T-cell (primary cell): Measurements from ENCODE around the gene SBSN. TPM values are rescaled to one million over a fixed set of nuclear protein-coding genes. Genes with fewer than 3 reads are reported as not detected.

ENCODE experiments used
- ATAC-seq, 4 experiments: fragments of 200-7000 bp in 3 of 4; fragments of 150-1000 bp in 1 of 4; cut with Tn5 transposase; replicated peaks in 1 of 4; 1 replicate in 3 of 4; 2 replicates in 1 of 4; pipeline ENCODE4 v1.10.0; 2021; ENCODE audit warnings: moderate library complexity in 3 of 4, mild to moderate bottlenecking in 2 of 4, moderate number of reproducible peaks in 1 of 4
- CTCF ChIA-PET, 2 donors: fragments of 300-600 bp; sonication (Branson Sonifier 250); formaldehyde crosslinking; loops; one replicate each; lab custom pipeline; 2022; ENCODE audit warnings: antibody characterized with exemption in 2 of 2; lab: Charles Lee
- POLR2A ChIA-PET, 2 donors: fragments of 300-600 bp; sonication (Branson Sonifier 250); formaldehyde crosslinking; loops; one replicate each; lab custom pipeline; 2022; ENCODE audit warnings: antibody characterized with exemption in 2 of 2; lab: Charles Lee
- DNase-seq, 35 experiments: peaks; one replicate each; pipeline versions ENCODE4 v3.0.0 to v3.0.0-alpha.2; 2013 to 2023
- H3K27ac ChIP-seq: one replicate; pipeline ENCODE4 v1.5.1; 2013; ENCODE audit warnings: low read length
- H3K27me3 ChIP-seq, 2 experiments: replicated peaks in 1 of 2; 1 replicate in 1 of 2; 2 replicates in 1 of 2; pipeline versions ENCODE4 v1.6.1 to v1.7.0; 2013; ENCODE audit warnings: low read length in 1 of 2, mixed read lengths in 1 of 2; ENCODE audit not compliant: control insufficient read depth in 2 of 2, insufficient read depth in 2 of 2; ENCODE audit errors: extremely low read depth in 1 of 2
- H3K36me3 ChIP-seq, 2 donors: 1 replicate in 1 of 2; 2 replicates in 1 of 2; pipeline versions ENCODE4 v1.6.1 to v1.7.0; 2013; ENCODE audit warnings: low read length in 1 of 2; ENCODE audit not compliant: control insufficient read depth in 2 of 2, insufficient read depth in 1 of 2; ENCODE audit errors: extremely low read depth in 1 of 2
- H3K4me1 ChIP-seq, 2 experiments: 1 replicate in 1 of 2; 2 replicates in 1 of 2; pipeline versions ENCODE4 v1.6.1 to v1.7.0; 2013; ENCODE audit warnings: low read length in 2 of 2, mixed read lengths in 1 of 2; ENCODE audit not compliant: insufficient read depth in 2 of 2, control insufficient read depth in 1 of 2; ENCODE audit errors: extremely low read depth in 1 of 2
- H3K4me3 ChIP-seq, 2 donors: 1 replicate in 1 of 2; 2 replicates in 1 of 2; pipeline versions ENCODE4 v1.5.1 to v1.7.0; 2013; ENCODE audit warnings: mild to moderate bottlenecking in 2 of 2, low read length in 1 of 2, moderate library complexity in 1 of 2; ENCODE audit not compliant: control insufficient read depth in 1 of 2; ENCODE audit errors: extremely low read depth in 1 of 2
- H3K9me3 ChIP-seq: 2 replicates; pipeline ENCODE4 v1.7.0; 2013
- H3K27ac Mint-ChIP-seq, 2 donors: one replicate each; pipeline ENCODE4 v1.8.0; 2020 to 2021; ENCODE audit warnings: mild to moderate bottlenecking in 2 of 2, mixed read lengths in 2 of 2
- H3K27me3 Mint-ChIP-seq, 2 donors: one replicate each; pipeline ENCODE4 v1.8.0; 2021 to 2022; ENCODE audit warnings: mixed read lengths in 2 of 2
- H3K36me3 Mint-ChIP-seq: one replicate; pipeline ENCODE4 v1.8.0; 2021; ENCODE audit warnings: mixed read lengths
- H3K4me1 Mint-ChIP-seq, 3 donors: one replicate each; pipeline ENCODE4 v1.8.0; 2020 to 2022; ENCODE audit warnings: mixed read lengths in 3 of 3, mild to moderate bottlenecking in 1 of 3
- H3K4me3 Mint-ChIP-seq, 3 donors: one replicate each; pipeline ENCODE4 v1.8.0; 2020 to 2022; ENCODE audit warnings: mild to moderate bottlenecking in 3 of 3, mixed read lengths in 3 of 3, moderate library complexity in 3 of 3
- H3K9me3 Mint-ChIP-seq, 3 donors: one replicate each; pipeline ENCODE4 v1.8.0; 2020 to 2022; ENCODE audit warnings: mixed read lengths in 3 of 3
- WGBS: methylation state at CpG from one replicate; pipeline ENCODE4 v1.1.5; 2013; ENCODE audit warnings: missing lambda C conversion rate; ENCODE audit not compliant: insufficient coverage; 5-methylcytosine and 5-hydroxymethylcytosine counted together
- total RNA-seq, 35 experiments: library from RNA in 6 of 35; stranded (reverse) in 6 of 35; fragments of 120-200 nt in 1 of 35; gene quantifications; one replicate each; pipeline versions ENCODE4 v1.2.1 to v1.2.4 and lab custom pipeline; 2013 to 2026

Gene SBSN
- total RNA-seq, 5 donors from 2014 or later (not counting 1 experiment from before 2014, with no cell fraction given): 0.23 TPM; not detected in 4

GRCh38 chr19:35506011-35506410, 22.1 kb downstream of the SBSN start:
- ChIA-PET POLR2A (interaction anchor here in 1 of 2 donors (0.5 kb wide), 1 partner anchor 123 kb away, joined by 3 read pairs; no protein-coding TSS in a partner anchor), CTCF (no interaction called here)
- no peak for DNase-seq
- Mint-ChIP-seq H3K4me1 (peaks cover 15 to 24% (median 17%) of the 10 kb centered on the region in 3 donors), H3K27ac (no peak overlapping the region), H3K4me3 (no peak overlapping the region), H3K36me3 (no peaks in the 10 kb centered on the region), H3K27me3 (peaks cover 18 to 42% of the 10 kb centered on the region in 2 donors), H3K9me3 (no peaks in the 10 kb centered on the region)
- Histone ChIP-seq H3K4me3 (no peak overlapping the region), H3K4me1 (peaks cover 0 to 22% of the 10 kb centered on the region in 2 experiments), H3K27me3 (peaks cover 2 to 51% of the 10 kb centered on the region in 2 experiments), H3K27ac (no peak overlapping the region), H3K9me3 (no peaks in the 10 kb centered on the region), H3K36me3 (no peaks in the 10 kb centered on the region)
- ATAC-seq: no peak
- WGBS: 94% methylated on average over 2 of the region's 7 CpGs

GRCh38 chr19:35502751-35503150, 25.4 kb downstream of the SBSN start:
- Mint-ChIP-seq H3K4me3 (no peak overlapping the region), H3K27me3 (peaks cover 20 to 27% of the 10 kb centered on the region in 2 donors), H3K36me3 (no peaks in the 10 kb centered on the region), H3K27ac (no peak overlapping the region), H3K4me1 (peaks cover 0 to 4% (median 0%) of the 10 kb centered on the region in 3 donors), H3K9me3 (no peaks in the 10 kb centered on the region)
- WGBS: no CpG with 5 or more reads among the region's 4 CpGs
- H3K27me3 ChIP-seq: peaks cover 0 to 33% of the 10 kb centered on the region in 2 experiments
- no peaks in the 10 kb centered on the region for H3K36me3 ChIP-seq
- H3K9me3 ChIP-seq: no peaks in the 10 kb centered on the region
- ATAC-seq: no peak
- no peak overlapping the region for H3K4me3 ChIP-seq
- POLR2A ChIA-PET: interaction anchor here in 1 of 2 donors (0.7 kb wide), 1 partner anchor 138 kb away, joined by 6 read pairs; no protein-coding TSS in a partner anchor
- H3K27ac ChIP-seq: no peak overlapping the region
- H3K4me1 ChIP-seq: no peaks in the 10 kb centered on the region
- CTCF ChIA-PET: no interaction called here
- no peak for DNase-seq

- WGBS: 93% methylated on average over 7 of the region's 15 CpGs
- H3K27ac ChIP-seq: no peak overlapping the region
- ATAC-seq (no peak), DNase-seq (no peak)
- Mint-ChIP-seq H3K27ac (no peak overlapping the region), H3K36me3 (no peaks in the 10 kb centered on the region), H3K9me3 (no peaks in the 10 kb centered on the region), H3K4me1 (peaks cover 0 to 4% (median 0%) of the 10 kb centered on the region in 3 donors), H3K4me3 (no peak overlapping the region), H3K27me3 (peaks cover 13 to 19% of the 10 kb centered on the region in 2 donors)
- ChIA-PET POLR2A (no interaction called here), CTCF (no interaction called here)
- H3K4me3 ChIP-seq: no peak overlapping the region
- no peaks in the 10 kb centered on the region for H3K9me3 ChIP-seq
- H3K4me1 ChIP-seq: no peaks in the 10 kb centered on the region
- H3K36me3 ChIP-seq: no peaks in the 10 kb centered on the region
- H3K27me3 ChIP-seq: peaks cover 0 to 27% of the 10 kb centered on the region in 2 experiments
Observed at GRCh38 chr19:35501684-35502083, 26.4 kb downstream of the SBSN start.

- Histone ChIP-seq H3K27me3 (peaks cover 0 to 24% of the 10 kb centered on the region in 2 experiments), H3K27ac (no peak overlapping the region), H3K9me3 (no peaks in the 10 kb centered on the region), H3K36me3 (no peaks in the 10 kb centered on the region), H3K4me3 (no peak overlapping the region), H3K4me1 (peaks cover 0 to under 1% of the 10 kb centered on the region in 2 experiments)
- no peak overlapping the region for H3K4me3 Mint-ChIP-seq
- POLR2A ChIA-PET: no interaction called here
- H3K4me1 Mint-ChIP-seq: peaks cover 0 to 4% (median 0%) of the 10 kb centered on the region in 3 donors
- peaks cover 13 to 17% of the 10 kb centered on the region in 2 donors for H3K27me3 Mint-ChIP-seq
- H3K36me3 Mint-ChIP-seq: no peaks in the 10 kb centered on the region
- DNase-seq: no peak
- H3K27ac Mint-ChIP-seq: no peak overlapping the region
- ATAC-seq: no peak
- WGBS: 85% methylated on average over 4 of the region's 10 CpGs
- CTCF ChIA-PET: no interaction called here
- no peaks in the 10 kb centered on the region for H3K9me3 Mint-ChIP-seq
Observed at GRCh38 chr19:35500611-35501010, 27.5 kb downstream of the SBSN start.

GRCh38 chr19:35498984-35499527, 29.1 kb downstream of the SBSN start:
- Mint-ChIP-seq H3K27me3 (peaks cover 6 to 12% of the 10 kb centered on the region in 2 donors), H3K4me1 (peaks cover 0 to 11% (median 2%) of the 10 kb centered on the region in 3 donors), H3K4me3 (no peak overlapping the region), H3K27ac (no peak overlapping the region), H3K36me3 (no peaks in the 10 kb centered on the region), H3K9me3 (no peaks in the 10 kb centered on the region)
- no peaks in the 10 kb centered on the region for H3K9me3 ChIP-seq
- ATAC-seq: no peak
- H3K36me3 ChIP-seq: no peaks in the 10 kb centered on the region
- H3K4me3 ChIP-seq: no peak overlapping the region
- POLR2A ChIA-PET: no interaction called here
- WGBS: 70% methylated on average over 6 of the region's 9 CpGs
- H3K4me1 ChIP-seq: peaks cover 0 to 8% of the 10 kb centered on the region in 2 experiments
- peaks cover 0 to 33% of the 10 kb centered on the region in 2 experiments for H3K27me3 ChIP-seq
- CTCF ChIA-PET: interaction anchor here in 1 of 2 donors (0.8 kb wide), 1 partner anchor 88 kb away, joined by 3 read pairs; no protein-coding TSS in a partner anchor
- H3K27ac ChIP-seq: no peak overlapping the region
- DNase-seq: no peak

GRCh38 chr19:35498220-35498619, 29.9 kb downstream of the SBSN start:
- ChIA-PET POLR2A (no interaction called here), CTCF (no interaction called here)
- Histone ChIP-seq H3K9me3 (no peaks in the 10 kb centered on the region), H3K4me3 (no peak overlapping the region), H3K4me1 (peaks cover 0 to 8% of the 10 kb centered on the region in 2 experiments), H3K36me3 (no peaks in the 10 kb centered on the region), H3K27me3 (peaks cover 0 to 34% of the 10 kb centered on the region in 2 experiments), H3K27ac (no peak overlapping the region)
- DNase-seq (no peak), ATAC-seq (no peak)
- Mint-ChIP-seq H3K27ac (no peak overlapping the region), H3K4me1 (peaks cover 0 to 11% (median 2%) of the 10 kb centered on the region in 3 donors), H3K36me3 (no peaks in the 10 kb centered on the region), H3K9me3 (no peaks in the 10 kb centered on the region), H3K4me3 (no peak overlapping the region), H3K27me3 (peaks cover 4 to 13% of the 10 kb centered on the region in 2 donors)
- 95% methylated on average over 2 of the region's 3 CpGs for WGBS
